Measurements from ENCODE around the gene VN1R2. TPM values are rescaled to one million over a fixed set of nuclear protein-coding genes. Genes with fewer than 3 reads are reported as not detected.
"Not testable (repeated sequence)": the region's sequence is repeated elsewhere in the genome, so short reads cannot be mapped to it uniquely, and the experiment has no call there.

The VN1R2 gene
- total RNA-seq (2022) (not detected in 2 replicates), Bru-seq, nascent RNA (not detected), BruChase-seq, experiment 1, labeled RNA remaining after a 2-hour chase (not detected), BruChase-seq, experiment 2, labeled RNA remaining after a 6-hour chase (not detected)
- long read RNA-seq = 0 reads

- peak in 1 of 2 experiments; percentile 7 for DNase-seq
- POLR2A ChIA-PET; H3K27me3 Mint-ChIP-seq (ENCODE audit: insufficient read depth, unreplicated experiment); H3K27me3 ChIP-seq (replicated peaks; ENCODE audit: control insufficient read depth, insufficient read depth, low read length); BruUV-seq (replicated peaks); H3K36me3 ChIP-seq (ENCODE audit: control insufficient read depth, insufficient read depth, low read length); H3K4me3 ChIP-seq (ENCODE audit: low read depth, low read length); H3K4me1 ChIP-seq; CTCF ChIA-PET; H3K36me3 Mint-ChIP-seq (ENCODE audit: insufficient read depth, unreplicated experiment); H3K4me3 Mint-ChIP-seq (ENCODE audit: unreplicated experiment); H3K27ac Mint-ChIP-seq (ENCODE audit: unreplicated experiment); intact Hi-C loops (cut with micrococcal nuclease; ENCODE audit: unreplicated experiment); H3K4me1 Mint-ChIP-seq (ENCODE audit: low read depth, unreplicated experiment): not testable (repeated sequence)
- peaks cover 18% of the 10 kb centered on the region for H3K9me3 Mint-ChIP-seq (ENCODE audit: unreplicated experiment)
- peaks cover 24% of the 10 kb centered on the region; the same call in 1 of the 2 replicates for H3K9me3 ChIP-seq
Measured at GRCh38 chr19:53257715-53258342, at the start of gene VN1R2. VN1R2 (plus strand) TSS chr19:53258292; CDS start chr19:53258376, 84 bp downstream.

- H3K27me3 Mint-ChIP-seq (ENCODE audit: insufficient read depth, unreplicated experiment); H3K27ac Mint-ChIP-seq (ENCODE audit: unreplicated experiment); CTCF ChIA-PET; intact Hi-C loops (cut with micrococcal nuclease; ENCODE audit: unreplicated experiment); H3K4me3 ChIP-seq (ENCODE audit: low read depth, low read length); H3K4me3 Mint-ChIP-seq (ENCODE audit: unreplicated experiment); DNase-seq; H3K4me1 Mint-ChIP-seq (ENCODE audit: low read depth, unreplicated experiment); BruUV-seq (replicated peaks); H3K36me3 ChIP-seq (ENCODE audit: control insufficient read depth, insufficient read depth, low read length); H3K27me3 ChIP-seq (replicated peaks; ENCODE audit: control insufficient read depth, insufficient read depth, low read length); POLR2A ChIA-PET; H3K4me1 ChIP-seq: not testable (repeated sequence)
- Mint-ChIP-seq H3K9me3 (ENCODE audit: unreplicated experiment) (peaks cover 80% of the 10 kb centered on the region), H3K36me3 (ENCODE audit: insufficient read depth, unreplicated experiment) (peaks cover 20% of the 10 kb centered on the region)
- peaks cover 46% of the 10 kb centered on the region for H3K9me3 ChIP-seq
Measured at GRCh38 chr19:53211554-53211953, 46.5 kb upstream of the VN1R2 start.

- H3K9me3 Mint-ChIP-seq (ENCODE audit: unreplicated experiment) = peaks cover 73% of the 10 kb centered on the region
- Histone ChIP-seq H3K4me3 (ENCODE audit: low read depth, low read length) (no peak overlapping the region), H3K27me3 (replicated peaks; ENCODE audit: control insufficient read depth, insufficient read depth, low read length) (no peaks in the 10 kb centered on the region), H3K9me3 (peaks cover 55% of the 10 kb centered on the region), H3K4me1 (no peaks in the 10 kb centered on the region), H3K36me3 (ENCODE audit: control insufficient read depth, insufficient read depth, low read length) (no peaks in the 10 kb centered on the region)
- intact Hi-C loops (cut with micrococcal nuclease; ENCODE audit: unreplicated experiment) = no loop called here
- CTCF ChIA-PET = no interaction called here
- no peaks in the 10 kb centered on the region for H3K4me1 Mint-ChIP-seq (ENCODE audit: low read depth, unreplicated experiment)
- POLR2A ChIA-PET = no interaction called here
- H3K27me3 Mint-ChIP-seq (ENCODE audit: insufficient read depth, unreplicated experiment) = no peaks in the 10 kb centered on the region
- no peak overlapping the region for H3K4me3 Mint-ChIP-seq (ENCODE audit: unreplicated experiment)
- no peak for DNase-seq
- TF ChIP-seq CTCF (IDR thresholded peaks at IDR 0.05; ENCODE audit: insufficient read depth in 1 of 2, low read depth in 1 of 2, low read length in 1 of 2, severe bottlenecking in 1 of 2, unreplicated experiment in 1 of 2) = no peak
- no TSS peak for BruUV-seq (replicated peaks)
- H3K27ac Mint-ChIP-seq (ENCODE audit: unreplicated experiment) = no peak overlapping the region
- H3K36me3 Mint-ChIP-seq (ENCODE audit: insufficient read depth, unreplicated experiment) = peaks cover 11% of the 10 kb centered on the region
Measured at GRCh38 chr19:53212703-53213320, 45.3 kb upstream of the VN1R2 start.

- H3K27me3 Mint-ChIP-seq (ENCODE audit: insufficient read depth, unreplicated experiment); POLR2A ChIA-PET; intact Hi-C loops (cut with micrococcal nuclease; ENCODE audit: unreplicated experiment); H3K4me3 ChIP-seq (ENCODE audit: low read depth, low read length); H3K27ac Mint-ChIP-seq (ENCODE audit: unreplicated experiment); H3K27me3 ChIP-seq (replicated peaks; ENCODE audit: control insufficient read depth, insufficient read depth, low read length); H3K36me3 ChIP-seq (ENCODE audit: control insufficient read depth, insufficient read depth, low read length); CTCF ChIA-PET; H3K4me3 Mint-ChIP-seq (ENCODE audit: unreplicated experiment); BruUV-seq (replicated peaks); H3K4me1 ChIP-seq; DNase-seq; H3K36me3 Mint-ChIP-seq (ENCODE audit: insufficient read depth, unreplicated experiment); H3K4me1 Mint-ChIP-seq (ENCODE audit: low read depth, unreplicated experiment): not testable (repeated sequence)
- peaks cover 59% of the 10 kb centered on the region for H3K9me3 Mint-ChIP-seq (ENCODE audit: unreplicated experiment)
- H3K9me3 ChIP-seq = peaks cover 35% of the 10 kb centered on the region
Measured at GRCh38 chr19:53222716-53223115, 35.4 kb upstream of the VN1R2 start.
